Measurements from ENCODE around the gene LRRC37A2. TPM values are rescaled to one million over a fixed set of nuclear protein-coding genes. Genes with fewer than 3 reads are reported as not detected.
"Not testable (repeated sequence)": the region's sequence is repeated elsewhere in the genome, so short reads cannot be mapped to it uniquely, and the experiment has no call there.

Gene LRRC37A2
- 10 to 100 TPM; 16.6 to 18.2 TPM for total RNA-seq

GRCh38 chr17:46512168-46512567, at the start of gene LRRC37A2:
Gene LRRC37A2, plus strand, starts transcription at chr17:46512468. Its CDS starts 245 bp downstream, at chr17:46512713.
- H3K27ac ChIP-seq; H3K4me3 ChIP-seq; H3K36me3 ChIP-seq; DNase-seq (ENCODE audit: low spot score); H3K27me3 ChIP-seq (replicated peaks; ENCODE audit: insufficient read depth); H3K4me1 ChIP-seq (replicated peaks); intact Hi-C loops (cut with DNase I); H3K9me3 ChIP-seq: not testable (repeated sequence)
- WGBS, result 93% methylated on average over 2 of the region's 11 CpGs

DNA sequence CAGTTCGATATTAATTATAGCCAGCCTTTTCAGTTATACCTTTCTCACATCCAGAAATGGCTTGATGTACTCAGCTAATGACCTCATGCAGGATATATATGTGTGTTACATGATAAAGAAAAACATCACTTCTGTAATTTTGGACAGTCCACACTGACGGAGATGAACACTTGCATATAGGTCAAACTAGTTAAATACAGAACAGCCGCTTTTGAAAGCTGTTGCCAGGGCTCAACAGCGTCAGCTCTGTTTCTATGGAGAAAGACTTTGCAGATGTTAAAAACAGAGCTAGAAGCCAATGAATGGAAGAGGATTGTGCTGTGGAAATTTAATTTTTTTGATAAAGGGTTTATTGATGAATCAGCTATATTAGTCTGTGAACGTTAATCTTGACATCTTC, 44.6 kb upstream of the LRRC37A2 start:
- H3K4me3 ChIP-seq; H3K36me3 ChIP-seq; H3K4me1 ChIP-seq (replicated peaks); intact Hi-C loops (cut with DNase I); H3K9me3 ChIP-seq; H3K27me3 ChIP-seq (replicated peaks; ENCODE audit: insufficient read depth); H3K27ac ChIP-seq; DNase-seq (ENCODE audit: low spot score): not testable (repeated sequence)
- 100% methylated on average over 1 of the region's 5 CpGs for WGBS

DNA sequence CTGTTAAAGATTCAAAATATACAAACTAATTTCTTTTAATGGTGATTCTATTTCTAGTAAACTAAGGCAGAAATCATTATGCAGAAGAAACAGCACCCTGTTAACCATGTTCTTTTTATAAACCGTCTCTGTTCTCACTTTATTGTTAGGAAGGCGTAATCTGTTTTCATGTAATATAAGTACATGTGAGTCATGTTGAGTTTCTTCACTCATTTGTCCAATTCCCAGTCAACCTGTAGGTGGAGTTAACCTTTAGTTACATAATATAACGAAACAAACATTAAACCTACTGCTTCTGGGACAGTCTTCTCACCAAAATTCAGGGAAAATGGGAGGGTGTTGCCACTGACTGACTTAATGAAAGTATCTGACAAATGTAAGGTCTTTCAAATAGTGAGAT, 37.8 kb upstream of the LRRC37A2 start:
- not testable (repeated sequence) for DNase-seq (ENCODE audit: low spot score)
- no CpG with 5 or more reads among the region's 3 CpGs for WGBS

GRCh38 chr17:46475583-46475982, 36.7 kb upstream of the LRRC37A2 start:
- 100% methylated on average over 1 of the region's 2 CpGs for WGBS
- intact Hi-C loops (cut with DNase I); H3K27me3 ChIP-seq (replicated peaks; ENCODE audit: insufficient read depth); H3K9me3 ChIP-seq; H3K27ac ChIP-seq; H3K36me3 ChIP-seq; DNase-seq (ENCODE audit: low spot score); H3K4me3 ChIP-seq; H3K4me1 ChIP-seq (replicated peaks): not testable (repeated sequence)

More for the DNA sequence above, 37.8 kb upstream of the LRRC37A2 start:
- H3K4me3 ChIP-seq; H3K4me1 ChIP-seq (replicated peaks); H3K36me3 ChIP-seq; intact Hi-C loops (cut with DNase I); H3K27me3 ChIP-seq (replicated peaks; ENCODE audit: insufficient read depth); H3K27ac ChIP-seq; H3K9me3 ChIP-seq: not testable (repeated sequence)

DNA sequence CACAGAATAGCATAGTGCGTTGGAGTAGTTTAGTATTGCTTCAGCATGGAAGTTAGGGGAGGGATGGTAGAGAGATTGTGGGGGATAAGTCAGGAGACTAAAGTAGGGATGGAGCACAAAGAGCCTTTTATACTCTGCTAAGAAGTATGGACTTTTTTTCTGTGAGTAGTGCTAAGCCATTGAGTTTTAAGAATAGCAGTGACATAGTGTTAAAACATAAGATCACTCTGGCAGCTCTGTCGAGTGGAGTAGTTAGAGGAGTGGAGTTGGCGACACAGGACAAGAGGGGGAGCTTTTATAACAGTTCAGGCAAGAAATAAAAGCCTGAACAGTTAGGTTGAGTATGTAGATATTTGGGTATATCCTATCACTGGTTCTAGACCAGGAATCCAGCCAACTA, 33.4 kb upstream of the LRRC37A2 start:
- H3K9me3 ChIP-seq; DNase-seq (ENCODE audit: low spot score); intact Hi-C loops (cut with DNase I); H3K4me3 ChIP-seq; H3K36me3 ChIP-seq; H3K27ac ChIP-seq; H3K27me3 ChIP-seq (replicated peaks; ENCODE audit: insufficient read depth); H3K4me1 ChIP-seq (replicated peaks): not testable (repeated sequence)
- WGBS, result no CpG with 5 or more reads among the region's 3 CpGs

GRCh38 chr17:46481310-46481709, 31.0 kb upstream of the LRRC37A2 start:
- intact Hi-C loops (cut with DNase I); DNase-seq (ENCODE audit: low spot score); H3K9me3 ChIP-seq; H3K27me3 ChIP-seq (replicated peaks; ENCODE audit: insufficient read depth); H3K27ac ChIP-seq; H3K4me1 ChIP-seq (replicated peaks); H3K36me3 ChIP-seq; H3K4me3 ChIP-seq: not testable (repeated sequence)
- no CpG with 5 or more reads among the region's 2 CpGs for WGBS

DNA sequence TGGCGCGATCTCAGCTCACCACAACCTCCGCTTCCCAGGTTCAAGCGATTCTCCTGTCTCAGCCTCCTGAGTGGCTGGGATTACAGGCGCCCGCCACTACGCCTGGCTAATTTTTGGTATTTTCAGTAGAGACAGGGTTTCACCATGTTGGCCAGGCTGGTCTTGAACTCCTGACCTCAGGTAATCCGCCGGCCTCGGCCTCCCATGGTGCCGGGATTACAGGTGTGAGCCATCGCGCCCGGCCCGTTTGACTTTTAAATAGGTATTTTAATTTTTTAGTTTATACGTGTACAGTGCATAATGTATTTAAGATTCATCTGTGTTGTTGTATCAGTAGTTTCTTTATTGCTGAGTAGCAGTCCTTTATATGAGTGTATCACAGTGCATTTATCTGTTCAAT, 20.2 kb upstream of the LRRC37A2 start:
- intact Hi-C loops (cut with DNase I), result not testable (repeated sequence)

GRCh38 chr17:46499437-46500139, 12.7 kb upstream of the LRRC37A2 start:
- intact Hi-C loops (cut with DNase I); H3K36me3 ChIP-seq; H3K27ac ChIP-seq; H3K9me3 ChIP-seq; DNase-seq (ENCODE audit: low spot score); H3K4me1 ChIP-seq (replicated peaks); H3K4me3 ChIP-seq; H3K27me3 ChIP-seq (replicated peaks; ENCODE audit: insufficient read depth): not testable (repeated sequence)
- WGBS, result no CpG with 5 or more reads among the region's 6 CpGs

More for the DNA sequence above, 20.2 kb upstream of the LRRC37A2 start:
- not testable (repeated sequence) for H3K36me3 ChIP-seq; H3K4me1 ChIP-seq (replicated peaks); H3K4me3 ChIP-seq; DNase-seq (ENCODE audit: low spot score); H3K27ac ChIP-seq; H3K9me3 ChIP-seq; H3K27me3 ChIP-seq (replicated peaks; ENCODE audit: insufficient read depth)
- WGBS, result 98% methylated on average over 13 of the region's 16 CpGs

GRCh38 chr17:46505896-46506295, 6.4 kb upstream of the LRRC37A2 start:
- DNase-seq (ENCODE audit: low spot score); intact Hi-C loops (cut with DNase I); H3K4me3 ChIP-seq; H3K4me1 ChIP-seq (replicated peaks); H3K27me3 ChIP-seq (replicated peaks; ENCODE audit: insufficient read depth); H3K36me3 ChIP-seq; H3K9me3 ChIP-seq; H3K27ac ChIP-seq: not testable (repeated sequence)
- 93% methylated on average over 5 of the region's 7 CpGs for WGBS

DNA sequence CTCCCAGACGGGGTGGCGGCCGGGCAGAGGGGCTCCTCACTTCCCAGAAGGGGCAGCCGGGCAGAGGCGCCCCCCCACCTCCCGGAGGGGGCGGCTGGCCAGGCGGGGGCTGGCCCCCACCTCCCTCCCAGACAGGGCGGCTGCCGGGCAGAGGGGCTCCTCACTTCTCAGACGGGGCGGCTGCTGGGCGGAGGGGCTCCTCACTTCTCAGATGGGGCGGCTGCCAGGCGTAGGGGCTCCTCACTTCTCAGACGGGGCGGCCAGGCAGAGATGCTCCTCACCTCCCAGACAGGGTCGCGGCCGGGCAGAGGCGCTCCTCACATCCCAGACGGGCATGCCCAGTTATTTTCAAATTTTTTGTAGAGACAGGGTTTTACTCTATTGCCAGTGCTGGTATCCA, 22.4 kb downstream of the LRRC37A2 start:
- DNase-seq (ENCODE audit: low spot score); H3K36me3 ChIP-seq; H3K4me3 ChIP-seq; H3K27me3 ChIP-seq (replicated peaks; ENCODE audit: insufficient read depth); H3K4me1 ChIP-seq (replicated peaks); intact Hi-C loops (cut with DNase I); H3K9me3 ChIP-seq; H3K27ac ChIP-seq: not testable (repeated sequence)
- WGBS, result 98% methylated on average over 13 of the region's 22 CpGs

- 96% methylated on average over 9 of the region's 10 CpGs for WGBS
- DNase-seq (ENCODE audit: low spot score), result not testable (repeated sequence)
Measured at GRCh38 chr17:46548607-46549006, 36.3 kb downstream of the LRRC37A2 start.

GRCh38 chr17:46559155-46559554, 46.9 kb downstream of the LRRC37A2 start:
- intact Hi-C loops (cut with DNase I), result not testable (repeated sequence)

More at GRCh38 chr17:46548607-46549006, 36.3 kb downstream of the LRRC37A2 start:
- H3K4me3 ChIP-seq; H3K36me3 ChIP-seq; H3K27me3 ChIP-seq (replicated peaks; ENCODE audit: insufficient read depth); H3K27ac ChIP-seq; H3K9me3 ChIP-seq; H3K4me1 ChIP-seq (replicated peaks); intact Hi-C loops (cut with DNase I): not testable (repeated sequence)

DNA sequence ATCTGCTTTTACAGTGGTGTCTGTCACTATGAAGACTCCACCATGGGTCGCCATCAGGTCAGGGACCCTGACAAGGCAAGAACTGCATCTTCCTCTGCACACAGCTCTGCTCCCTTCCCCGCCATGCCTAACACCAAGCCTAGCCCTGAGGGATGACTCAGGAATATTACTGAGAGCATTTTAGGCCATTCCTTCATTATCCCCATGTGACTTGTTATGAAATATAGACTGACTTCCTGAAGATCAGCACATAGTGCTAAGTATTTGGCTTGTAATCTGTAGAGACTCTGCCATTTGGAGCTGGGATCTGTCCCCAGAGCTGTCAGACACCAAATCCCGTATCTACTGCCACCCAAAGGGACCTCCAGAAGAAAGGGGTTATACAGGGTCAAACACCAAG, 47.8 kb downstream of the LRRC37A2 start:
- H3K4me1 ChIP-seq (replicated peaks); H3K27ac ChIP-seq; H3K36me3 ChIP-seq; intact Hi-C loops (cut with DNase I); H3K4me3 ChIP-seq; H3K9me3 ChIP-seq; H3K27me3 ChIP-seq (replicated peaks; ENCODE audit: insufficient read depth); DNase-seq (ENCODE audit: low spot score): not testable (repeated sequence)
- WGBS, result no CpG with 5 or more reads among the region's 3 CpGs

More at GRCh38 chr17:46559155-46559554, 46.9 kb downstream of the LRRC37A2 start:
- DNase-seq (ENCODE audit: low spot score); H3K27me3 ChIP-seq (replicated peaks; ENCODE audit: insufficient read depth); H3K36me3 ChIP-seq; H3K4me1 ChIP-seq (replicated peaks); H3K27ac ChIP-seq; H3K4me3 ChIP-seq; H3K9me3 ChIP-seq: not testable (repeated sequence)
- WGBS, result no CpG with 5 or more reads among the region's 20 CpGs
